Measurements from ENCODE around the gene MLLT1.

Gene MLLT1

DNA sequence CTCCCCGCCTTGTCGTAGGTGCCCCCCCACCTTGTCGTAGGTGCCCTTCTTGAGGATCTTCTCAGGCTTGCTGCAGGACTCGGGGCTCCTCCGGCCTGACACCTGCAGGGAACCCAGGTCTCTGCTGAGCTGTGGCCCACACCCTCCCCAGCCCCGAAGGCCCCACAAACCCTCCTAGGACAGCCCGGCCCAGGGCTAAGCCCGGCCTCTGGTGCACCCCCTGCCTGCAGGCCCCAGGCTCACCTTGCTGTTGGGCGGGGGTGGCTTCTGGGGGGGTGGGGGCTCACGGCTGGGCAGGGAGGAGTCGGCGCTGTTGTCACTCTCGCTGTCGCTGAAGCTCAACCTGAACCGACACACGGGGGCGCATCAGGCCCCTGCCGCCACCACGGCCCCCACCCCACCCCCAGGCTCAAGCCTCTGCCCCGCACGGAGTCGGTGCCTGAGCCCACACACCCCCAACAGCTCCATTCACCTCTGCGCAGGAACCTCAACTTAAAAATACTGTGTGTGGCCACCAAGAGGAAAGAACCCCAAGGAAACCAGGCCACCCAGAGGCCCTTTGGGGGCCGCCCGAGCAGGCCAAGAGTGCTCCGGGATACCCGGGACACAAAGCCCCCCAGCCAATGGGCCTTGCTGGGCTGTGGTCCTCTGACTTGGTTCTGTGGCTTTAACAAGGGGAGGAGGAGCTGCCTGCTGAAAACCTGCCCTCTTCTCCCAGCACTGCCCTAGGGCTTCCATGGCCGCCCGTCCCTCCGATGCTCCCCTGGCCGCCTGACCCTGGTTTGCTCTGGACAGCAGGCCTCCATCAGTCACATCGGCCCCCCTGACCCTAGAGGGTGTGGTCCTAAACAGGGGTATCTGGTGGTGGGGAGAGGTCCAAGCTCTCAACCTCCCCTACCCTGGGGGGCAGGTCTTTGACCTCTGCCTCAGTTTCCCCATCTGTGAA lies 65.8 kb downstream of the MLLT1 start:
- Histone ChIP-seq H3K27ac (no peak overlapping the region), H3K4me3 (ENCODE audit: low read depth in 1 of 2, low read length in 1 of 2) (no peak overlapping the region), H3K36me3 (peaks cover 78% of the 10 kb centered on the region), H3K9me3 (no peaks in the 10 kb centered on the region), H3K4me1 (ENCODE audit: control insufficient read depth in 1 of 2, insufficient read depth in 1 of 2, low read depth in 1 of 2, low read length in 1 of 2) (no peaks in the 10 kb centered on the region), H3K27me3 (no peaks in the 10 kb centered on the region)
- no peak for TF ChIP-seq CTCF (IDR thresholded peaks at IDR 0.05)

DNA sequence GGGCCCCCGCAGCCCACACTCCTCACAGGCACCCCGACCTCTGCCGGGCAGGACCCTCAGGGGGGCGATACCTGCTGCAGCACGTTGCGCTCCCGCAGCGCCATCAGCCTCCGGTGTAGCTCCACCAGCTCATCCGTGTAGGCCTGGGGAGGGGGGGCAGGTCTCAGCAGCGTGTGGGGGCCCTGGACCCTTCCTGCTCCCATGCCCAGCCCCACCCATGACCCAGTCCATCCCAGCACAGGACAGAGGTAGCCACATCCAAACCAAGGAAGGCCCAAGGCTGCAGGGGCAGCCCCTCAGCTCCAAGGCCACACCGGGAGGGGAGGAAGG lies 66.5 kb downstream of the MLLT1 start:
- H3K9me3 ChIP-seq: no peaks in the 10 kb centered on the region
- H3K27ac ChIP-seq: no peak overlapping the region
- H3K4me3 ChIP-seq (ENCODE audit: low read depth in 1 of 2, low read length in 1 of 2): no peak overlapping the region
- TF ChIP-seq CTCF (IDR thresholded peaks at IDR 0.05): no peak
- H3K36me3 ChIP-seq: peaks cover 73% of the 10 kb centered on the region
- no peaks in the 10 kb centered on the region for H3K4me1 ChIP-seq (ENCODE audit: control insufficient read depth in 1 of 2, insufficient read depth in 1 of 2, low read depth in 1 of 2, low read length in 1 of 2)
- H3K27me3 ChIP-seq: no peaks in the 10 kb centered on the region

DNA sequence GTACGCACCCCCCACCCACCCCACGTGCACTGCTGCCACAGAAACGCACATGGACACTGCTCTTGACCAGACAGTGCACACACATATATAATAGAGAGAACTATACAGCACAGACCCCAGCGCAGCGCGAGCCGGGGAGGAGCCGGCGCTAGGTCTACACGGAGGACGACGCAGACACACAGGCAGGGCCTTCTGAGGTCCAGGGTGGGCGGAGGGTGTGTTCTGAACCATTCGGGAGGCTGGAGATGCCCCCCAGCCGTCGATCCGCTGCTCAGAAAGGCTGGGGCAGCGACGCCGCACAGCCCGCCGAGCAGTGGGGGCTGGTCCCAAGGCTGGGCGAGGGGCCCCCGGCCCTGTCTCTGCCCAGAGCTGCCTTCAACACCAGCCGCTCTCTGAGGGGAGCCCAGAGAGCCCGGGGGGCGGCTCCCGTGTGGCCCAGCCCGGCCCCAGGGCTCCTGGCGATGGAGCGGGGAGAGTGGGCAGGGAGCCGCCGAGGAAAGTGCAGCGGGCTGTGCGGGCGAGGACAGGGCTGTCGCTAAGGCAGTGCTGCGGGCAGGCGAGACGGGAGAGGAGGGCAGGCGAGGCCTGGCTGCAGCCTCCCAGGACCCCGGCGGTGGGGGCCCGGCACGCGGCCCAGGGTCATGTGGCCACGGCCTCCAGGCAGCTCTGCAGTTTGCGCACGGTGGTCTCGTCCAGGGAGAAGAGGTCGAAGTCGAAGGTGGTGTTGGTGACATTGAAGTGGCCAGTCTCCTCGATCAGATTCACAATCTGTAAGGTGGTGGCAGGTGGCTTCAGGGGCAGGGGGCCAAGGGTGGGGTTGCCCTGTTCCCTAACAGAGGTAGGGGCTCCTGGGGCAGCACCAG lies 67.1 kb downstream of the MLLT1 start:
- no peak for TF ChIP-seq CTCF (IDR thresholded peaks at IDR 0.05)
- Histone ChIP-seq H3K9me3 (no peaks in the 10 kb centered on the region), H3K4me3 (ENCODE audit: low read depth in 1 of 2, low read length in 1 of 2) (no peak overlapping the region), H3K27ac (no peak overlapping the region), H3K27me3 (no peaks in the 10 kb centered on the region), H3K36me3 (peaks cover 71% of the 10 kb centered on the region), H3K4me1 (ENCODE audit: control insufficient read depth in 1 of 2, insufficient read depth in 1 of 2, low read depth in 1 of 2, low read length in 1 of 2) (no peaks in the 10 kb centered on the region)

DNA sequence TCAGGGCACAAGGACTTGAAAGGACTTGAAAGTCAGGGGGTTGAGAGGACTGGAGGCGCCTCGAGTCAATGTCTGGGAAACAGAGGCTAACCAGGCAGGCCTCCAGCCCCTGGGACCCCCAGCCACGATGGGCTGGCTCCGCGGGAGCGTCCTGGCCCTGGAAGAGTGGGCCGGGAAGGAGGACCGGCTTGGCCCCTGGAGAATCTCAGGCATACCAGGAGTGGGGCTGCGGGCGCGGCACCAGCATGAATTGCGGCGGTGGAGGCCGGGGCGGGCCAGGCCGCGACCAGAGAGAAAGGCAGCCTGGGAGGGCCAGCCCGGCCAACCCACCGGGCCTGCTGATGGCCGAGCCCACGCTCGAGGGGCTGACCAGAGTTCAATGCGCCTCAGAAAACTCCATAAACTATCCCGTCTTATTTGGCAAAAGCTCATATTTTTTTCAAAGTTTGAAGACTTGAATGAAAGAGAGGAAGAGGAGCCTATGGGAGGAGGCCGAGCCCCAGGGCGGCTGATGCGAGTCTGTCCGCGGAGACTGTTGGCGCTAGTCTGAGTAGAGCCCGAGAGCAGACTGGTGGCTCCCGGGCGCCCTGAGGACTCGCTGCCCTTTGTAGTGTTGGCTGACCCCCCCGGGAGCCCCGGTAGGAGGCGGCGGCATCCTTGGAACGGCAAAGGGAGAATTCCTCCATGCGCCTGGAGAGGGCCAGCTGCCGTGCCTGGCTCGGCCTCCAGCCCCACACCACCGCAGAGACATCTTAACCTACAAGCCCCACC lies 68.0 kb downstream of the MLLT1 start:
- Histone ChIP-seq H3K36me3 (peaks cover 63% of the 10 kb centered on the region), H3K27me3 (no peaks in the 10 kb centered on the region), H3K4me3 (ENCODE audit: low read depth in 1 of 2, low read length in 1 of 2) (no peak overlapping the region)

More for the DNA sequence above, 68.0 kb downstream of the MLLT1 start:
- TF ChIP-seq CTCF (IDR thresholded peaks at IDR 0.05): no peak
- Histone ChIP-seq H3K9me3 (no peaks in the 10 kb centered on the region), H3K27ac (no peak overlapping the region), H3K4me1 (ENCODE audit: control insufficient read depth in 1 of 2, insufficient read depth in 1 of 2, low read depth in 1 of 2, low read length in 1 of 2) (no peaks in the 10 kb centered on the region)
